ENCODE results near the gene ADD2. TPM values are rescaled to one million over a fixed set of nuclear protein-coding genes. Genes with fewer than 3 reads are reported as not detected.
A peak's percentile ranks its signal among the peaks of the same experiment; 100 is the strongest.
"Not testable (repeated sequence)": the region's sequence is repeated elsewhere in the genome, so short reads cannot be mapped to it uniquely, and the experiment has no call there.

The ADD2 gene
- total and polyA plus RNA-seq, 5 donors: 0.40 to 1.3 (median 0.45) TPM

GRCh38 chr2:70659551-70659950, 108.4 kb downstream of the ADD2 start:
- WGBS: 89% methylated on average over 5 of the region's 5 CpGs
- no peaks in the 10 kb centered on the region for H3K27me3 ChIP-seq (ENCODE audit: control insufficient read depth, insufficient read depth)
- intact Hi-C loops (cut with DNase I): loop anchor here in 1 of 4 donors (5.0 kb wide), 1 partner anchor 123 kb away; no protein-coding TSS in a partner anchor
- H3K4me3 ChIP-seq (ENCODE audit: low read length): no peak overlapping the region
- ATAC-seq: no peak
- DNase-seq: no peak
- no peaks in the 10 kb centered on the region for H3K9me3 ChIP-seq (ENCODE audit: control insufficient read depth, low read length)
- no peak overlapping the region for H3K27ac ChIP-seq (ENCODE audit: low read length)
- H3K4me1 ChIP-seq (ENCODE audit: control insufficient read depth, insufficient read depth, low read length): no peaks in the 10 kb centered on the region

GRCh38 chr2:70658476-70658875, 109.5 kb downstream of the ADD2 start:
- H3K9me3 ChIP-seq (ENCODE audit: control insufficient read depth, low read length): no peaks in the 10 kb centered on the region
- no peak for ATAC-seq
- no peak for DNase-seq
- 55% methylated on average over 2 of the region's 2 CpGs for WGBS
- no peak overlapping the region for H3K4me3 ChIP-seq (ENCODE audit: low read length)
- H3K27ac ChIP-seq (ENCODE audit: low read length): no peak overlapping the region
- no peaks in the 10 kb centered on the region for H3K4me1 ChIP-seq (ENCODE audit: control insufficient read depth, insufficient read depth, low read length)
- no peaks in the 10 kb centered on the region for H3K27me3 ChIP-seq (ENCODE audit: control insufficient read depth, insufficient read depth)
- intact Hi-C loops (cut with DNase I): loop anchor here in 1 of 4 donors (5.0 kb wide), 1 partner anchor 124 kb away; no protein-coding TSS in a partner anchor

- intact Hi-C loops (cut with DNase I): loop anchor here in 1 of 4 donors (5.0 kb wide), 1 partner anchor 125 kb away; no protein-coding TSS in a partner anchor
- Histone ChIP-seq H3K27ac (ENCODE audit: low read length) (no peak overlapping the region), H3K27me3 (ENCODE audit: control insufficient read depth, insufficient read depth) (no peaks in the 10 kb centered on the region), H3K4me1 (ENCODE audit: control insufficient read depth, insufficient read depth, low read length) (no peaks in the 10 kb centered on the region), H3K4me3 (ENCODE audit: low read length) (no peak overlapping the region), H3K9me3 (ENCODE audit: control insufficient read depth, low read length) (no peaks in the 10 kb centered on the region)
- ATAC-seq: no peak
- no peak for DNase-seq
- WGBS: 63% methylated on average over 5 of the region's 5 CpGs
Observed at GRCh38 chr2:70657246-70657645, 110.8 kb downstream of the ADD2 start.

GRCh38 chr2:70656421-70657010, 111.5 kb downstream of the ADD2 start:
- no peak overlapping the region for H3K27ac ChIP-seq (ENCODE audit: low read length)
- no peak overlapping the region for H3K4me3 ChIP-seq (ENCODE audit: low read length)
- intact Hi-C loops (cut with DNase I): loop anchor here in 1 of 4 donors (5.0 kb wide), 1 partner anchor 126 kb away; no protein-coding TSS in a partner anchor
- DNase-seq: no peak
- H3K9me3 ChIP-seq (ENCODE audit: control insufficient read depth, low read length): no peaks in the 10 kb centered on the region
- H3K4me1 ChIP-seq (ENCODE audit: control insufficient read depth, insufficient read depth, low read length): no peaks in the 10 kb centered on the region
- 67% methylated on average over 11 of the region's 11 CpGs for WGBS
- ATAC-seq: no peak
- H3K27me3 ChIP-seq (ENCODE audit: control insufficient read depth, insufficient read depth): no peaks in the 10 kb centered on the region

GRCh38 chr2:70655786-70656185, 112.2 kb downstream of the ADD2 start:
- no peak for ATAC-seq
- 76% methylated on average over 4 of the region's 4 CpGs for WGBS
- Histone ChIP-seq H3K27me3 (ENCODE audit: control insufficient read depth, insufficient read depth) (no peaks in the 10 kb centered on the region), H3K4me3 (ENCODE audit: low read length) (no peak overlapping the region), H3K4me1 (ENCODE audit: control insufficient read depth, insufficient read depth, low read length) (no peaks in the 10 kb centered on the region), H3K27ac (ENCODE audit: low read length) (no peak overlapping the region), H3K9me3 (ENCODE audit: control insufficient read depth, low read length) (no peaks in the 10 kb centered on the region)
- intact Hi-C loops (cut with DNase I): loop anchor here in 1 of 4 donors (5.0 kb wide), 1 partner anchor 127 kb away; no protein-coding TSS in a partner anchor
- DNase-seq: no peak

- H3K4me3 ChIP-seq (ENCODE audit: low read length); H3K9me3 ChIP-seq (ENCODE audit: control insufficient read depth, low read length); H3K4me1 ChIP-seq (ENCODE audit: control insufficient read depth, insufficient read depth, low read length); DNase-seq; ATAC-seq; H3K27me3 ChIP-seq (ENCODE audit: control insufficient read depth, insufficient read depth); H3K27ac ChIP-seq (ENCODE audit: low read length): not testable (repeated sequence)
- intact Hi-C loops (cut with DNase I): loop anchor here in 1 of 4 donors (5.0 kb wide), 1 partner anchor 127 kb away; no protein-coding TSS in a partner anchor
- 56% methylated on average over 6 of the region's 6 CpGs for WGBS
Observed at GRCh38 chr2:70655211-70655610, 112.8 kb downstream of the ADD2 start.

- Histone ChIP-seq H3K27ac (ENCODE audit: low read length) (no peak overlapping the region), H3K9me3 (ENCODE audit: control insufficient read depth, low read length) (no peaks in the 10 kb centered on the region), H3K4me1 (ENCODE audit: control insufficient read depth, insufficient read depth, low read length) (no peaks in the 10 kb centered on the region), H3K4me3 (ENCODE audit: low read length) (no peak overlapping the region), H3K27me3 (ENCODE audit: control insufficient read depth, insufficient read depth) (no peaks in the 10 kb centered on the region)
- 81% methylated on average over 2 of the region's 2 CpGs for WGBS
- intact Hi-C loops (cut with DNase I): no loop called here
- no peak for ATAC-seq
- DNase-seq: no peak
Observed at GRCh38 chr2:70651727-70652126, 116.3 kb downstream of the ADD2 start.

GRCh38 chr2:70651014-70651413, 117.0 kb downstream of the ADD2 start:
- H3K9me3 ChIP-seq (ENCODE audit: control insufficient read depth, low read length): no peaks in the 10 kb centered on the region
- no peak overlapping the region for H3K4me3 ChIP-seq (ENCODE audit: low read length)
- no peaks in the 10 kb centered on the region for H3K4me1 ChIP-seq (ENCODE audit: control insufficient read depth, insufficient read depth, low read length)
- DNase-seq (no peak), ATAC-seq (no peak)
- H3K27me3 ChIP-seq (ENCODE audit: control insufficient read depth, insufficient read depth): no peaks in the 10 kb centered on the region
- intact Hi-C loops (cut with DNase I): no loop called here
- no peak overlapping the region for H3K27ac ChIP-seq (ENCODE audit: low read length)

GRCh38 chr2:70648961-70649360, 119.0 kb downstream of the ADD2 start:
- intact Hi-C loops (cut with DNase I): loop anchor here in 2 of 4 donors (5.0 to 10.0 kb wide), 3 partner anchors 304 to 347 kb away; partner anchors contain the start of gene FAM136A (in 2 of the 2)
- ATAC-seq: no peak
- Histone ChIP-seq H3K27ac (ENCODE audit: low read length) (no peak overlapping the region), H3K9me3 (ENCODE audit: control insufficient read depth, low read length) (no peaks in the 10 kb centered on the region), H3K4me1 (ENCODE audit: control insufficient read depth, insufficient read depth, low read length) (no peaks in the 10 kb centered on the region), H3K27me3 (ENCODE audit: control insufficient read depth, insufficient read depth) (no peaks in the 10 kb centered on the region), H3K4me3 (ENCODE audit: low read length) (no peak overlapping the region)
- WGBS: 83% methylated on average over 3 of the region's 3 CpGs
- no peak for DNase-seq

GRCh38 chr2:70647873-70648481, 120.0 kb downstream of the ADD2 start:
- peak; percentile 54 to 67 for ATAC-seq
- DNase-seq: peak; percentile 48 to 81 (median 77)
- no peak overlapping the region for H3K4me3 ChIP-seq (ENCODE audit: low read length)
- H3K9me3 ChIP-seq (ENCODE audit: control insufficient read depth, low read length): no peaks in the 10 kb centered on the region
- no peaks in the 10 kb centered on the region for H3K27me3 ChIP-seq (ENCODE audit: control insufficient read depth, insufficient read depth)
- 3% methylated on average over 9 of the region's 9 CpGs for WGBS
- intact Hi-C loops (cut with DNase I): loop anchor here in 2 of 4 donors (5.0 to 10.0 kb wide), 3 partner anchors 303 to 346 kb away; partner anchors contain the start of gene FAM136A (in 2 of the 2)
- H3K4me1 ChIP-seq (ENCODE audit: control insufficient read depth, insufficient read depth, low read length): no peaks in the 10 kb centered on the region
- no peak overlapping the region for H3K27ac ChIP-seq (ENCODE audit: low read length)

- Histone ChIP-seq H3K4me1 (ENCODE audit: control insufficient read depth, insufficient read depth, low read length) (no peaks in the 10 kb centered on the region), H3K9me3 (ENCODE audit: control insufficient read depth, low read length) (no peaks in the 10 kb centered on the region), H3K27me3 (ENCODE audit: control insufficient read depth, insufficient read depth) (no peaks in the 10 kb centered on the region), H3K4me3 (ENCODE audit: low read length) (no peak overlapping the region), H3K27ac (ENCODE audit: low read length) (no peak overlapping the region)
- DNase-seq: no peak
- 65% methylated on average over 5 of the region's 5 CpGs for WGBS
- no peak for ATAC-seq
- intact Hi-C loops (cut with DNase I): loop anchor here in 2 of 4 donors (5.0 to 10.0 kb wide), 3 partner anchors 302 to 344 kb away; partner anchors contain the start of gene FAM136A (in 2 of the 2)
Observed at GRCh38 chr2:70646420-70646818, 121.6 kb downstream of the ADD2 start.
